ENCODE results near the gene TRAF3IP1.

GRCh38 chr2:238422285-238422684, 102.0 kb downstream of the TRAF3IP1 start:
- TF ChIP-seq CBX5 (CRISPR knock-in tag; IDR thresholded peaks at IDR 0.05; ENCODE audit: borderline replicate concordance) = no peak
- TF ChIP-seq ATF3 (CRISPR knock-in tag; IDR thresholded peaks at IDR 0.05) = no peak
- TF ChIP-seq CTCF (CRISPR knock-in tag; IDR thresholded peaks at IDR 0.05) = no peak
